Measurements from ENCODE around the gene CLEC6A. TPM values are rescaled to one million over a fixed set of nuclear protein-coding genes. Genes with fewer than 3 reads are reported as not detected.

The CLEC6A gene
- total and polyA plus RNA-seq, 2 of the 8 experiments (the other 6 are each of a cell fraction or from before 2014, with no cell fraction given): not detected

DNA sequence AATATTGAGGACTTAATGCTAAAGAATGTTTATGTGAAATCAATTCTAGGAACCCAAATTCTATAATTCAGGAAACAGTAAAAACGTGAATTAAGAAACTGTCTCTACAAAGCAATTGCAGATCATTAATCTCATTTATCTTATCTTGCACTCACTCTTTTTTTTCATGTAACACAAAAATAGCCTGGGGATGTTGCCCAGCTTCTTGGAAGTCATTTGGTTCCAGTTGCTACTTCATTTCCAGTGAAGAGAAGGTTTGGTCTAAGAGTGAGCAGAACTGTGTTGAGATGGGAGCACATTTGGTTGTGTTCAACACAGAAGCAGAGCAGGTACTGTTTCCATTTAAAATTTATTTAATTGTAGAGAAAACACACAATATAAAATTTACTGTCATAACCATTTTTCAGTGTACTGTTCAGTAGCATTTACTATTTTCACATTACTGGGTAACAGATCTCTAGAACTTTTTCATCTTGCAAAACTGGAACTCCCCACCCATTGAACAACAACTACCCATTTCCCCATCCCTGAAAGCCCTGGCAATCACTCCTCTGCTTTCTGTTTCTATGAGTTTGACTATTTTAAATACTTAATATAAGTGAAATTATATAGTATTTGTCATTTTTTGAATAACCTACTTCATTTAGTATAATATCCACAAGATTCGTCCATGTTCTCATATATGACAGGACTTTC is 9.7 kb downstream of the CLEC6A start (continued):
- TF ChIP-seq CBX8 (IDR thresholded peaks at IDR 0.05; ENCODE audit: borderline replicate concordance, low read depth, low read length) (no peak), TBP (IDR thresholded peaks at IDR 0.05; ENCODE audit: low read depth, low read length) (no peak), MAX (IDR thresholded peaks at IDR 0.05) (no peak)

Measured in H1 (cell line).